NCI-H226 (cell line): Measurements from ENCODE around the gene ZNF638.
"Not testable (repeated sequence)": the region's sequence is repeated elsewhere in the genome, so short reads cannot be mapped to it uniquely, and the experiment has no call there.

ENCODE experiments used
- DNase-seq: peaks from one replicate; pipeline ENCODE4 v3.0.0-alpha.2; 2015

Gene ZNF638, protein sequence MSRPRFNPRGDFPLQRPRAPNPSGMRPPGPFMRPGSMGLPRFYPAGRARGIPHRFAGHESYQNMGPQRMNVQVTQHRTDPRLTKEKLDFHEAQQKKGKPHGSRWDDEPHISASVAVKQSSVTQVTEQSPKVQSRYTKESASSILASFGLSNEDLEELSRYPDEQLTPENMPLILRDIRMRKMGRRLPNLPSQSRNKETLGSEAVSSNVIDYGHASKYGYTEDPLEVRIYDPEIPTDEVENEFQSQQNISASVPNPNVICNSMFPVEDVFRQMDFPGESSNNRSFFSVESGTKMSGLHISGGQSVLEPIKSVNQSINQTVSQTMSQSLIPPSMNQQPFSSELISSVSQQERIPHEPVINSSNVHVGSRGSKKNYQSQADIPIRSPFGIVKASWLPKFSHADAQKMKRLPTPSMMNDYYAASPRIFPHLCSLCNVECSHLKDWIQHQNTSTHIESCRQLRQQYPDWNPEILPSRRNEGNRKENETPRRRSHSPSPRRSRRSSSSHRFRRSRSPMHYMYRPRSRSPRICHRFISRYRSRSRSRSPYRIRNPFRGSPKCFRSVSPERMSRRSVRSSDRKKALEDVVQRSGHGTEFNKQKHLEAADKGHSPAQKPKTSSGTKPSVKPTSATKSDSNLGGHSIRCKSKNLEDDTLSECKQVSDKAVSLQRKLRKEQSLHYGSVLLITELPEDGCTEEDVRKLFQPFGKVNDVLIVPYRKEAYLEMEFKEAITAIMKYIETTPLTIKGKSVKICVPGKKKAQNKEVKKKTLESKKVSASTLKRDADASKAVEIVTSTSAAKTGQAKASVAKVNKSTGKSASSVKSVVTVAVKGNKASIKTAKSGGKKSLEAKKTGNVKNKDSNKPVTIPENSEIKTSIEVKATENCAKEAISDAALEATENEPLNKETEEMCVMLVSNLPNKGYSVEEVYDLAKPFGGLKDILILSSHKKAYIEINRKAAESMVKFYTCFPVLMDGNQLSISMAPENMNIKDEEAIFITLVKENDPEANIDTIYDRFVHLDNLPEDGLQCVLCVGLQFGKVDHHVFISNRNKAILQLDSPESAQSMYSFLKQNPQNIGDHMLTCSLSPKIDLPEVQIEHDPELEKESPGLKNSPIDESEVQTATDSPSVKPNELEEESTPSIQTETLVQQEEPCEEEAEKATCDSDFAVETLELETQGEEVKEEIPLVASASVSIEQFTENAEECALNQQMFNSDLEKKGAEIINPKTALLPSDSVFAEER (N-terminal part only)

GRCh38 chr2:71331581-71332434, at the start of gene ZNF638:
TSS of gene ZNF638 (plus strand) at chr2:71331782. CDS start at chr2:71348955, 17,173 bp downstream.
- peak; percentile 85 for DNase-seq

GRCh38 chr2:71281950-71282349, 49.6 kb upstream of the ZNF638 start:
- no peak for DNase-seq

GRCh38 chr2:71282493-71282892, 49.1 kb upstream of the ZNF638 start:
- DNase-seq = peak; percentile 9

DNA sequence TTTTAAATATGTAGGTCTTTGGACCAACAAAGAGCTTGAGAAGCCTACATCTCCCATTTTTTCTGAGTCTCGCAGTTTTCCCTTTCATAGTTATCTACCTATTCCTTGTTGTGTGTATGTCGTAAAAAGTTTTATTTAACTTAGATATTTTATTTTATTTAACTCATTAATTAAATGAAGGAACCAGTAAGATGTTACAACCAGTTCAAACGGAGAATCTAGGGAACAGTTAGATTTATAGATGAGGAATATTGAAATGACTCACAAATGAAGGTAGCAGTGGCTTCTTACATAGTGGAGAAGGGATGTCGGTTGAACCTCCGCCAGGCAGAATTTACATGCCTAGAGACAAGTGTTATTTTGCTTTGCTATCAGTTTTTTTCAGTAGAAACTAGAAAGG, 48.5 kb upstream of the ZNF638 start:
- DNase-seq = no peak

GRCh38 chr2:71285706-71286105, 45.9 kb upstream of the ZNF638 start:
- no peak for DNase-seq

DNA sequence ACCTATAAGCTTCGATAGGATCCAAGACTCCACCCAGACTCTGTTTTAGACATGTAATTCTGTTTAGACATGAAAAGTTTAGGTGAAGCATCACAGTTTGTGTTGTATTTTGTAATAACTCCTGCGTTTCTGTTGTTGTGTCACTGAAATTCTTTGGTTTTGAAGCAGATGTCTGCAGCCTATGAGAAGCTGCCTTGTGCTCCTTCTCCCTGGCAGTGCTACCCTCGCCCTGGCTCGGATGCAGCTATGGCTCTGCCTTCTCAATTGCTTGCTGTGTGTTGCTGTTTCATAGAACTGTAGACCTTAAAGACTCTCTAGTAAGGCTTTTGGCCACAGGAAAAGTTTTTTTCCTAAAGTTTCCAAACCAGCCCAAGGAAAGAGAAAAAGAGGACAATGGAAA, 40.2 kb upstream of the ZNF638 start:
- DNase-seq = no peak

DNA sequence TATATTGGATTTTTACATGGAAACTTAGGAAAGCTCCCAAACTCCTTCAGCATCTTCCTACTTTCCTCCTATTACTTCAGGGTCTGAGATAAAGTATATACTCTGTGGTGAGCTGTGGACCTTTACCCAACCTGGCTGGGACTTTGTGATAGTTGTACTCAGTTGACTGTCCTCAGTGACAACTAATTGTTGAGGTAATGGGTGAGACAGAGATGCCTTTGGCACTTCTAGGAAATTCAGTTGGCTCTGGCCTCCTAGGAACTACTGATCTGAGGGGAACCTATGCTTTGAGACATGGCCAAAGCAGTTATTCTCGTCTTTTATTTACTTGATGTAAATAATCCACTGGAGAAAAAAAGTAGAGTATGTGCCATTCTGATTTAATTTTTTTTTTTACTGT, 39.4 kb upstream of the ZNF638 start:
- DNase-seq = no peak

- no peak for DNase-seq
Observed at GRCh38 chr2:71298914-71299313, 32.7 kb upstream of the ZNF638 start.

DNA sequence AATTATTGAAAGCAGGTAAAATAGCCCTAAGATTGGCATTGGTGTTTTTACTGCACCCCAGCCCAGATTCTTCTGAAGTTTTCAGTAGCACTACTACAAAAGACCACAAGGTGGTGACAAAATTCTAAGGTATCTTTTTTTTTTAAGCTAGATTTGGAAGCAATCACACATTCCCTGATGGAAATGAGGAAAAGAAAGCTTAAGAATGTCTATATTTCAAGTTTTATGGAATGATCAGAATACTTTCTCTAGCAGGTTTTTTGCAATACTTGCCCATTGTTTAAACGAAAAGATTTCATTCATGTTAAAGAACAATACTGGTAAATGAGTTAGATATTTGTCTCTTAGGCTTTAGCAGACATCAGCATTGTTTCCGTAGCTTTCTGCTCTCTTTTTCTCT, 32.1 kb upstream of the ZNF638 start:
- no peak for DNase-seq

GRCh38 chr2:71303849-71304248, 27.7 kb upstream of the ZNF638 start:
- no peak for DNase-seq

DNA sequence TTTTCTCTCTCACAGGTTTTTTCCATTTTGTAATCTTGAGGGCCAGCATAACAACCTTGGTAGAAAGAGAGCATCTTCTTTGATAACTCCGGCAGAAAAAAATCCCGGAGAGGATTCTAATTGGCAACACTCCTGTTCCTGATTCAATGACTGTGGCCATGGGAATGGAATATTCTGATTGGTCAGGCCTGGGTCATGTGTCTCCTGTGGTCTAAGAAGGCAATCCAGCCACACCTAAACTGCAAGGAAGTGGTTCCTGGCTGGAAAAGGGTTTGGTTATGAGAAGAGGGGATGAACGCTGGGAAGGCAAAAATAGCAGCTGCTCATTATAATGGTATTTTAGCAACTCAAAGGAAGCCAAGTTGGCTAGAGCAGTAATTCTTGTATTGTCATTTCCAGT, 24.8 kb upstream of the ZNF638 start:
- DNase-seq = peak; percentile 77

DNA sequence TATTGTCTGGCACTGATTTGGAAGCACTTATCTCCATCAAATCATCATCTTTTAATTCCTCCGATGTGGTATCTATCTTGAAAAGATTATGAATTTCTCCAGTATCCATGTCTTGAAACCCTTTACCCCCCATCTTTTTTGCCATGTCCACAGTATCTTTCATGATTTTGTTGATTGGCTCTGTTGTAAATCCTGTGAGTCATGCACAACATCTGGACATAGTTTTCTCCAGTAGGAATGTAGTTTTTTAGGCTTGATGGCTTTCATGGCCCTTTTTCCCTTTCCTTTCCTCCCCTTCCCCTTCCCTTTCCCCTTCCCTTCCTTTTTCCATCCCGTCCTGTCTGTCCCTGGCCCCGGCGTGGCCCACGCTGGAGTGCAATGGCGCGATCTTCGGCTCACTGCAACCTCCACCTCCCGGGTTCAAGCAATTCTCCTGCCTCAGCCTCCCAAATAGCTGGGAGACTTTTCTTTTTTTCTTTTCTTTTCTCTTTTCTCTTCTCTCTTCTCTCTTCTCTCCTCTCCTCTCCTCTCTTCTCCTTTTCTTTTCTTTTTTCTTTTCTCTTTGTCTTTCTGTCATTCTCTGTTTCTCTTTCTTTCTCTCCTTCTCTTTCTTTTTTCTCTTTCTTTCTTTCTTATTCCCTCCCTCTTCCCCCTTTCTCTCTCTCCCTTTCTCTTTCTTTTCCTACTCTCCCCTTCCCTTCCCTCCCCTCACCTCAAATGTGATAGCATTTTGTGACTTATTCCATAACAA, 18.4 kb upstream of the ZNF638 start:
- no peak for DNase-seq

DNA sequence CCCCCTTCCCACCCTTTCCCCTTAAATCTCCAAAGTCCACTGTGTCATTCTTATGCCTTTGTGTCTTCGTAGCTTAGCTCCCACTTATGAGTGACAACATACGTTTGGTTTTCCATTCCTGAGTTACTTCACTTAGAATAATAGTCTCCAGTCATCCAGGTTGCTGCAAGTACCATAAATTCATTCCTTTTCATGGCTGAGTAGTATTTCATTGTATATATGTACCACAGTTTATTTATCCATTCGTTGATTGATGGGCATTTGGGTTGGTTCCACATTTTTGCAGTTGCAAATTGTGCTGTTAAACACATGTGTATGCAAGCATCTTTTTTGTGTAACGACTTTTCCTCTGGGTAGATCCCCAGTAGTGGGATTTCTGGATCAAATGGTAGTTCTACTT, 14.5 kb upstream of the ZNF638 start:
- no peak for DNase-seq

- not testable (repeated sequence) for DNase-seq
Observed at GRCh38 chr2:71317900-71318299, 13.7 kb upstream of the ZNF638 start.

DNA sequence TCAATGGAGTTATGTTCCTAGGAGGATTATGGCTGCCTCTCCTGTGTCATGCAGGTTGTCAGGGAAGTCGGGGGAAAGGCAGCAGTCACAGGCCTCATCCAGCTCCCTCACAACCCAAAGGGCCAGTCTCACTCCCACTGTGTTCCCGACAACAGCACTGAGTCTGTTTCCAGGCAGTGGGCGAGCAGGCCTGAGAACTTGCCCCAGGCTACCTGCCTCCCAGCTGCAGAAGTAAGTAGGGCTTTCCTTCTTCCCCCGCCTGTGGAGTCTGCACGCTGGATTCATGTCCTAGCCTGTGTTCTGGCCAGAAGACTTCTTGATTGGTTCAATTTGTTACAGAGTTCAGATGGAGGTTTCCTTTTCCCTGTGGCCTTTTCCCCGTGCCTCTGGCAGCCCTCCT, 8.2 kb upstream of the ZNF638 start:
- DNase-seq = no peak

GRCh38 chr2:71326968-71327367, 4.6 kb upstream of the ZNF638 start:
- no peak for DNase-seq

DNA sequence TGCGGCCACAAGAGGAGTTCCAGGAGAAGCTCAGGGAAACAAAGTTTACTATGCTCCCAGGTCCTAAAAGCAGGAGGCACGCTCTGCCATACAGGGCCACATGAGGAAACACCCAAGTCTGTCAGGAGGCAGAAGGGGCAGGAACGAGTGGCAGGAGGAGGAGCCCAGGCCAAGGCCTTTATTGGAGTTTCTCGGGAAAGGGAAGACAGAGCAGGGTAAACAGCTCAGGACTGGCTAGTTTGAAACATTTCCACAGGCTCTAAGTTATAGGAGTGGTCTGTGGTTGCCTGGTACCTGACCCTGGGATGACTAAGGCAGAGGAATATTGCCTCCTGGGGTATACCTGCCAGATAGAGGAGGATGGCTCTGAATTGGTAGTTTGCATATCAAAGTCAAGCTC, 3.7 kb upstream of the ZNF638 start:
- DNase-seq = no peak

- no peak for DNase-seq
Observed at GRCh38 chr2:71330155-71330554, 1.4 kb upstream of the ZNF638 start.

GRCh38 chr2:71330585-71331330, 824 bp upstream of the ZNF638 start:
- no peak for DNase-seq

DNA sequence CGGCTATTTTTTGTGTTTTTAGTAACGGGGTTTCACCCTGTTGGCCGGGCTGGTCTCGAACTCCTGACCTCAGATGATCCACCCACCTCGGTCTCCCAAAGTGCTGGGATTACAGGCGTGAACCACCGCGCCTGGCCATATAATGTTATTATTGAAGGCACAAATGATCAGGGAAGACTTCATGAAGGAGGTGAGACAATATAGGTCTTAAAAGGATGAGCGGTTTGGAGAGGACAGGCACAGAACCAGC, 326 bp upstream of the ZNF638 start:
- not testable (repeated sequence) for DNase-seq

DNA sequence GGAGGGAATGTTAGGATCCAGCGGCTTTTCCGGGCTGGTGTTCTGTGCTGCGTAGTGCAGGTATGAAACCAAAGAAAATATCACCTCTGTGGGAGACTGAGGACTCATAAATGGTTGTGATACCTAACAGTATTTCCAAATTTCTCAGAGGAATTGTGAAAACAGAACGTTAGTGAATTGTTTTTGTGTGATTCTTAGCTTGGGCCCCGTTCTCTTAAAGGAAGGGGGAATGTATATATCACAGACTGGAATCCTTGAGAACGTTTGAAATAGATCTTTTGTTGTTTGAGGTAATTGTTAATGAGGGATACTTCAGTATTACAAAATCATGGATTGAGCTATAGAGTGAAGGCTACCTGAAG, 834 bp downstream of the ZNF638 start:
- DNase-seq = no peak
